WERI-Rb-1 (cell line): ENCODE measurements around the gene RYR3.

ENCODE experiments used
- DNase-seq: peaks from one replicate; pipeline ENCODE4 v3.0.0-alpha.2; 2020
- H3K27ac ChIP-seq: fragments of 250-450 bp; sonication (Bioruptor Pico); 2 replicates; pipeline ENCODE4 v1.5.1; 2020; ENCODE audit warnings: mild to moderate bottlenecking, moderate library complexity
- H3K27me3 ChIP-seq: fragments of 250-450 bp; sonication (Bioruptor Pico); 2 replicates; pipeline ENCODE4 v1.5.1; 2021; ENCODE audit warnings: mild to moderate bottlenecking, low read depth, moderate library complexity; ENCODE audit not compliant: insufficient read depth, severe bottlenecking
- H3K36me3 ChIP-seq: fragments of 250-450 bp; sonication (Bioruptor Pico); 2 replicates; pipeline ENCODE4 v1.5.1; 2020; ENCODE audit warnings: mild to moderate bottlenecking, moderate library complexity
- H3K4me3 ChIP-seq: 2 replicates; pipeline ENCODE4 v1.5.1; 2011; ENCODE audit warnings: low read depth, mild to moderate bottlenecking, control low read depth, low read length
- H3K9me3 ChIP-seq: fragments of 250-450 bp; sonication (Bioruptor Pico); 2 replicates; pipeline ENCODE4 v1.5.1; 2021; ENCODE audit warnings: mild to moderate bottlenecking, moderate library complexity; ENCODE audit not compliant: severe bottlenecking
- TF ChIP-seq, protein P1 (sequence below): IDR thresholded peaks from 2 replicates; pipeline ENCODE4 v1.5.1; 2011; ENCODE audit warnings: low read depth, mild to moderate bottlenecking, control low read depth, inconsistent platforms, low read length

The RYR3 gene

GRCh38 chr15:33823119-33823518, 512.4 kb downstream of the RYR3 start:
- no peaks in the 10 kb centered on the region for H3K27me3 ChIP-seq
- TF ChIP-seq, protein P1, sequence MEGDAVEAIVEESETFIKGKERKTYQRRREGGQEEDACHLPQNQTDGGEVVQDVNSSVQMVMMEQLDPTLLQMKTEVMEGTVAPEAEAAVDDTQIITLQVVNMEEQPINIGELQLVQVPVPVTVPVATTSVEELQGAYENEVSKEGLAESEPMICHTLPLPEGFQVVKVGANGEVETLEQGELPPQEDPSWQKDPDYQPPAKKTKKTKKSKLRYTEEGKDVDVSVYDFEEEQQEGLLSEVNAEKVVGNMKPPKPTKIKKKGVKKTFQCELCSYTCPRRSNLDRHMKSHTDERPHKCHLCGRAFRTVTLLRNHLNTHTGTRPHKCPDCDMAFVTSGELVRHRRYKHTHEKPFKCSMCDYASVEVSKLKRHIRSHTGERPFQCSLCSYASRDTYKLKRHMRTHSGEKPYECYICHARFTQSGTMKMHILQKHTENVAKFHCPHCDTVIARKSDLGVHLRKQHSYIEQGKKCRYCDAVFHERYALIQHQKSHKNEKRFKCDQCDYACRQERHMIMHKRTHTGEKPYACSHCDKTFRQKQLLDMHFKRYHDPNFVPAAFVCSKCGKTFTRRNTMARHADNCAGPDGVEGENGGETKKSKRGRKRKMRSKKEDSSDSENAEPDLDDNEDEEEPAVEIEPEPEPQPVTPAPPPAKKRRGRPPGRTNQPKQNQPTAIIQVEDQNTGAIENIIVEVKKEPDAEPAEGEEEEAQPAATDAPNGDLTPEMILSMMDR: no peak
- H3K27ac ChIP-seq: no peak overlapping the region
- H3K36me3 ChIP-seq: no peaks in the 10 kb centered on the region
- no peak overlapping the region for H3K4me3 ChIP-seq
- no peak for DNase-seq
- no peaks in the 10 kb centered on the region for H3K9me3 ChIP-seq

- TF ChIP-seq, protein P1: no peak
Measured at GRCh38 chr15:33825453-33825852, 514.7 kb downstream of the RYR3 start.

GRCh38 chr15:33826201-33826600, 515.4 kb downstream of the RYR3 start:
- Histone ChIP-seq H3K36me3 (no peaks in the 10 kb centered on the region), H3K4me3 (no peak overlapping the region), H3K27ac (no peak overlapping the region), H3K27me3 (no peaks in the 10 kb centered on the region), H3K9me3 (no peaks in the 10 kb centered on the region)
- DNase-seq: no peak
- TF ChIP-seq, protein P1: no peak

More at GRCh38 chr15:33825453-33825852, 514.7 kb downstream of the RYR3 start:
- H3K27me3 ChIP-seq: no peaks in the 10 kb centered on the region
- no peak for DNase-seq
- H3K4me3 ChIP-seq: no peak overlapping the region
- no peaks in the 10 kb centered on the region for H3K36me3 ChIP-seq
- H3K9me3 ChIP-seq: no peaks in the 10 kb centered on the region
- no peak overlapping the region for H3K27ac ChIP-seq

- TF ChIP-seq, protein P1: no peak
Measured at GRCh38 chr15:33830351-33830750, 519.6 kb downstream of the RYR3 start.

DNA sequence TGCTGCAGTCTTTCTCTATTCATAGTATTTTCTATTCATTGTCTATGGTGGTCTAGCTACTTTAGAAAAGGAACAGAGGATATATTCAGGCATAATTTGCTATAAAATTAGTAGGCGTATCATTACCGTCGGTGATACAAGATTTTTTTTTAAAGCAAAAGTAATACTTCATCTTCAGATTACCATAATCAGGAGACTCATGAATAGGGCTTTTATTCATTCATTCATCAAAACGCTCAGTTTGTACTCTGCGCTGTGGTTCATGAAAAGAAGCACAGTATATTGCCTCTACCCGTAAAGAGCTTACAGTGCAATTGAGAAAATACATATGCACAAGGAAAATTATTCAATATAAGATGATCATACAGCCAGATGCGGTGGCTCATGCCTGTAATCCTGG, 520.9 kb downstream of the RYR3 start:
- H3K27ac ChIP-seq: no peak overlapping the region

More at GRCh38 chr15:33830351-33830750, 519.6 kb downstream of the RYR3 start:
- DNase-seq: no peak
- H3K27me3 ChIP-seq: no peaks in the 10 kb centered on the region
- no peak overlapping the region for H3K27ac ChIP-seq
- no peak overlapping the region for H3K4me3 ChIP-seq
- no peaks in the 10 kb centered on the region for H3K9me3 ChIP-seq
- H3K36me3 ChIP-seq: no peaks in the 10 kb centered on the region

More for the DNA sequence above, 520.9 kb downstream of the RYR3 start:
- H3K36me3 ChIP-seq: no peaks in the 10 kb centered on the region
- DNase-seq: no peak
- H3K9me3 ChIP-seq: no peaks in the 10 kb centered on the region
- H3K4me3 ChIP-seq: no peak overlapping the region
- TF ChIP-seq, protein P1: no peak
- H3K27me3 ChIP-seq: no peaks in the 10 kb centered on the region
